ENCODE data around the gene MCAM.

- no peak for TF ChIP-seq CTCF (conservative IDR thresholded peaks at IDR 0.05)
- no peak for TF ChIP-seq ZFX (IDR thresholded peaks at IDR 0.05)
Observed at GRCh38 chr11:119324189-119324588, 7.3 kb upstream of the MCAM start.

All from C4-2B (cell line).